ACC112 (cell line): ENCODE data around the gene NLGN1.
"Not testable (repeated sequence)": the region's sequence is repeated elsewhere in the genome, so short reads cannot be mapped to it uniquely, and the experiment has no call there.

Source experiments
- H2AFZ ChIP-seq: fragments of 200-600 bp; sonication (generic); one replicate; pipeline ENCODE4 v1.6.0; 2017; ENCODE audit warnings: antibody characterized with exemption, low read length; ENCODE audit not compliant: unreplicated experiment
- H3K27ac ChIP-seq: fragments of 200-600 bp; sonication (generic); 2 replicates; pipeline ENCODE4 v1.5.1; 2014; ENCODE audit warnings: low read depth, mild to moderate bottlenecking, antibody characterized with exemption, low read length, moderate library complexity
- H3K27me3 ChIP-seq: fragments of 200-600 bp; sonication (generic); 2 replicates; pipeline ENCODE4 v1.6.1; 2014; ENCODE audit warnings: mild to moderate bottlenecking, antibody characterized with exemption, low read length, moderate library complexity, mixed read lengths; ENCODE audit not compliant: insufficient read depth
- H3K36me3 ChIP-seq: fragments of 200-600 bp; sonication (generic); 2 replicates; pipeline ENCODE4 v1.6.1; 2016; ENCODE audit warnings: mild to moderate bottlenecking, antibody characterized with exemption, low read length, moderate library complexity, mixed read lengths; ENCODE audit not compliant: insufficient read depth
- H3K4me1 ChIP-seq: fragments of 200-600 bp; sonication (generic); one replicate; pipeline ENCODE4 v1.6.1; 2016; ENCODE audit warnings: low read length, mixed read lengths; ENCODE audit not compliant: insufficient read depth, unreplicated experiment, control insufficient read depth
- H3K4me3 ChIP-seq: fragments of 200-600 bp; sonication (generic); 2 replicates; pipeline ENCODE4 v1.5.1; 2014; ENCODE audit warnings: mild to moderate bottlenecking, low read depth, low read length
- H3K79me2 ChIP-seq: fragments of 200-600 bp; sonication (generic); one replicate; pipeline ENCODE4 v1.6.0; 2016; ENCODE audit warnings: low read length; ENCODE audit not compliant: control insufficient read depth, unreplicated experiment, insufficient read depth

Gene NLGN1

DNA sequence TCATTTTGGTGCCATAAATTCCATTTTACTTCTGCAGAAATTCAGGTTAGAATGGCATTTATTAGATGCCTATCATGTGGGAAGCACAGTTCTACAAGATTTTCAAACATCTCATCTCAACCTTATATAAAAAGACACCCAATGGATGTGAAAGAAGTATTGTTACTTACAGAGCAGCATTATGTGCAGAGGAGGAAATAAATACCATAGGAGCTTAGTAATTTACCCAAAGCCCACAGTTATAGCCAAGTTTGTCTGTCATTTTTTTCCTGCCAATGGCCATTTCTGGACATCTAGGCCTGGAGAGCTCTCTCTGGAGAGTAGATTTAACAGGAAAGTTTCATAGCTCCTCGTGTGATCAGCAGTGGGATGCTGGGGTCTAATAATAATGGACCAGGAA lies 802.2 kb downstream of the NLGN1 start:
- H2AFZ ChIP-seq = no peak overlapping the region
- no peak overlapping the region for H3K4me3 ChIP-seq
- no peaks in the 10 kb centered on the region for H3K79me2 ChIP-seq
- no peaks in the 10 kb centered on the region for H3K36me3 ChIP-seq
- H3K27ac ChIP-seq = no peak overlapping the region
- peaks cover 7% of the 10 kb centered on the region for H3K4me1 ChIP-seq
- no peaks in the 10 kb centered on the region for H3K27me3 ChIP-seq

DNA sequence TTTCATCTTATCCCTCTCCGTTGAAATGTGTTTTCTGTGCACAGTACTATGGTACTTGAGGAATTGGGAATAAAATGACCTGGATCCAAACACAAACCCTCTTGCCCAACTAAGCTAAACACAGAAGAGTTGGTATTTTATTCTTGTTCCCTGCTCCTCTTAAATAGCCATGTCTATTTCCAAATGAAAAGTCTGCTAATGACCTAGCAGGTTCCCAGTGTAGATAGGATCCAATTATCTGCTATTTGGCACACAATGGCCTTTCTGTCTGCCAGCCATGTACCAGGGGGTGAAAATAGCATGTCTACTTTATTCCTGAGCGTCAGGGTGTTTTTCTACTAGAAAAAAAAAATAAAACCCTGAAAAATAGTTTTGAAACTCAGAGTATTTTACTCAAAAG lies 804.6 kb downstream of the NLGN1 start:
- Histone ChIP-seq H3K4me3 (no peak overlapping the region), H3K27ac (no peak overlapping the region), H3K36me3 (no peaks in the 10 kb centered on the region), H3K4me1 (peaks cover 7% of the 10 kb centered on the region), H3K27me3 (no peaks in the 10 kb centered on the region), H3K79me2 (no peaks in the 10 kb centered on the region), H2AFZ (no peak overlapping the region)

DNA sequence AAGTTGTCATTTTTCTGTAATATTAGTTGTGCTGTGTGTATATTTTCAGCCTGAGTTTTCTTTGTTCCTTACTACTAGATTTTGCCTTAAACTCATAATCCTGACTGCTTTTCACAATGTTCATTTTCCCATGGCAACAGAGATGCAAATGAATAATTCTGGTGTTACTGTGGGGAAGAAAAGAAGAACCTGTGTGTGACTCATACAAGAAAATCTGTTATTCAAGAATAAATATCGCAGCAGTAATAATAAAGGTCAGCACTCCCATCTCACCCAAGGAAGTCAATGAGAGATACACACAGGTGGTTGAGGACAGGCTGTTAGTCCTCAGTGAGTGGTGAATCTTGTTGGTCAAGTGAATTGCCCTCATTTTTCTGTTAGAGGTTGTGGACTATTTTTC lies 805.0 kb downstream of the NLGN1 start:
- Histone ChIP-seq H3K27me3 (no peaks in the 10 kb centered on the region), H3K27ac (no peak overlapping the region), H3K79me2 (no peaks in the 10 kb centered on the region), H3K4me3 (no peak overlapping the region), H3K4me1 (peaks cover 5% of the 10 kb centered on the region), H3K36me3 (no peaks in the 10 kb centered on the region), H2AFZ (no peak overlapping the region)

DNA sequence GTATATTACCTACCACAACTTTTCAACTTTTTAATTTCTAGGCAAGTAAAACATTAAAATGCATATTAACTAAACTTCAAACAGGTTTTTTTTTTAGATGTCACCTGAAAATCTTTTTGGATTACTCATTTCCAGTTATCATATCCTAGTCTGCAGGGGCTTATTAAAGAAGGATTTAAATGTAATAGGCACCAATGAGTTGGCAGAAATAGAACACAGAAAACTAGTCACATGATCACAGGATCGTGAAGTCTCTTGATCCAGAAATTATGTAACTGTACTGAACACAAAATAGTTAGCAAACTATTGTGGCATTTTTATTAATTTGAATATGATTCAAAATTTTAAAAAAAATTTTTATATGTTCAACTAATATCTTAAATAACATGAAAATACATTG lies 807.2 kb downstream of the NLGN1 start:
- Histone ChIP-seq H3K36me3 (no peaks in the 10 kb centered on the region), H3K4me1 (no peaks in the 10 kb centered on the region), H3K4me3 (no peak overlapping the region), H3K79me2 (no peaks in the 10 kb centered on the region), H3K27me3 (no peaks in the 10 kb centered on the region), H3K27ac (no peak overlapping the region), H2AFZ (no peak overlapping the region)

DNA sequence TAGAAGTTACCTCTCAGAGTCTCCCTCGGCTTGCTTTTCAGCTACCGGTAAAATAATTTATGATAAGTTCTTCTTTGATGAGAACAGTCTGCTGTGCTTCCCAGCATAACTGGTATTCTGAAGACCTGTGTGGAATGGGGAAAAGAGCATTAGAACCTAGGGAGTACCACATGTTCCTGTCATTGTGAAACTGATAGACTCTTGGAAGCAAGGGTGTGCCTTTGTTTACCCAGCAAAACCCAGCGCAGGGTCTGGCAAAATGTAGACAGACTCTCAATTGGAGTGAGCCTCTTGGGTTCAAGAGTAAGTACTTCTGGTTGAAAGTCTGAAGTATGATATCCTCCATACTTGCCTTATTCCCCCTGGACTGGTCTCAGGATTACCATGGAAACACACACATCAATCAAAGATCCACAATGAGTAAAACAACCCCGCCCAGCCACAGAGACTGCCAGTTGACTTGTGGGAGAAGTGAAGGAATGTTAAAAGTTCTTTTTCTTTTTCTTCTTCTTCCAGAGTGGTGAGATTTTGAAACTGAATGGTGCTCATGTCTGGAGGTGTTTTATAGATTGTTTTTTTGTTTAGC lies 809.2 kb downstream of the NLGN1 start:
- Histone ChIP-seq H2AFZ (no peak overlapping the region), H3K4me3 (no peak overlapping the region), H3K27ac (no peak overlapping the region), H3K4me1 (no peaks in the 10 kb centered on the region), H3K79me2 (no peaks in the 10 kb centered on the region), H3K36me3 (no peaks in the 10 kb centered on the region), H3K27me3 (no peaks in the 10 kb centered on the region)

DNA sequence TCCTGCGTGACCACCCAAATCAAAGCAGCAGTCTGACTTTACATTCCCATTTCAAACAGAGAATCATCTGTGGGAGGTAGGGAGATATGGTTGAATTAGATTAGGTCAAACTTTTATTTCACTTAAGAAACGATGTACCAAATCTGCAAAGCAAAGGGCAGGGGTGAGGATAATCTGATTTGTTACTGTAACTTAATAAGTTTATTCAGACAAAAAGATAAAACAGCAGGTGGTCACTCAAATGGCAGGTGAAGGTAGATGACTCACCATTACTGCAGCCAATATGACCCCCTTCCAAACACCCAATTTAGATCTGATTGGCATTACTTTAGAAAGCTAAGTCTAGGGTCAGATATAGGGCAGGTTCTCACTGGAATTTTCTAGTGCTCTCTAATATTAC lies 810.6 kb downstream of the NLGN1 start:
- Histone ChIP-seq H3K4me3 (no peak overlapping the region), H3K4me1 (no peaks in the 10 kb centered on the region), H2AFZ (no peak overlapping the region), H3K27me3 (no peaks in the 10 kb centered on the region), H3K36me3 (no peaks in the 10 kb centered on the region), H3K79me2 (no peaks in the 10 kb centered on the region), H3K27ac (no peak overlapping the region)

DNA sequence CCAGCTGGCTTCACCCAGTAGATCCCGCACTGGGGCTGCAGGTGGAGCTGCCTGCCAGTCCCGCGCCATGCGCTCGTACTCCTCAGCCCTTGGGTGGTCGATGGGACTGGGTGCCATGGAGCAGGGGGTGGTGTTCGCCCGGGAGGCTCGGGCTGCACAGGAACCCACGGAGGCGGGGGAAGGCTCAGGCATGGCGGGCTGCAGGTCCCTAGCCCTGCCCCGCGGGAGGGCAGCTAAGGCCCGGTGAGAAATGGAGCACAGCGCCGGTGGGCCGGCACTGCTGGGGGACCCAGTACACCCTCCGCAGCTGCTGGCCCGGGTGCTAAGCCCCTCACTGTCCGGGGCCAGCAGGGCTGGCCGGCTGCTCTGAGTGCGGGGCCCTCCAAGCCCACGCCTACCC lies 814.4 kb downstream of the NLGN1 start:
- not testable (repeated sequence) for H3K27me3 ChIP-seq, H3K4me3 ChIP-seq, H3K4me1 ChIP-seq, H2AFZ ChIP-seq, H3K36me3 ChIP-seq, H3K27ac ChIP-seq, H3K79me2 ChIP-seq

DNA sequence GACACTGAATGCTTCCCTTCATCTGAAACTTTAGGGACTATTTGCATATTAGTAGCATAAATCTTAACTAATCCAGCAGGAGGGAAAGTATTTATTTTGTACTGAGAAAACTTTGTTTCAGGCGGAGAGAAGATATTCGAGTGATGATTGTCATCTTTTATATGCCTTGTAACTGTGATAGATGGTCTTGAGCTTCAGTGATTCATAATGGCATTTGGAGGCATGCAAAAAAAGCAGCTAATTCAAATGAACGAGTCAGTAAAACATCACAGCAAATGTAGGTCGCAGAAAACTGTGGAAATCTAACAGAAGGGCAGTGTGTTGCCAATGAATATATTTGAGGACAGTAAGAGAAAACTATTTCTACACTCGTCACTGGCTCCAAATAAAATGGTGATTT lies 817.9 kb downstream of the NLGN1 start:
- Histone ChIP-seq H3K4me3 (no peak overlapping the region), H3K36me3 (no peaks in the 10 kb centered on the region), H3K79me2 (no peaks in the 10 kb centered on the region), H3K27ac (no peak overlapping the region), H2AFZ (no peak overlapping the region), H3K4me1 (peaks cover 16% of the 10 kb centered on the region), H3K27me3 (no peaks in the 10 kb centered on the region)

DNA sequence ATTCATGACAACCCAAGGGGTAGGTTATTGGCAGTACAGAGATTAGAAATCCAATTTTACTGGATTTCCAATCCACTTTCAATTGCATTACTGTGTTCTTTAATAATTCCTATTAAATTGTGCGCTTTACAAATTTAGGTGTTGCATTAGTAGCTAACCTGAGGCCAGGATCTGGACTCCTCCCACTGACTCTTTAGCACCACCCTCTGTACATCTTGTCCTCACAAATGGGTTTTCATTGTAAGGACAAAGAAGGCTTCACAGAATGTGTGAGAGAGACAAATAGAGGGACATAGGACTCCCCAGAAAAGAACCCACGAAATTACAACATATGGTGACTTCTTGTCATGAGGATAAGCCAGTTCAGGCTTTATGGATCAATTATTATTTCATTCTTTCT lies 818.5 kb downstream of the NLGN1 start:
- Histone ChIP-seq H3K36me3 (no peaks in the 10 kb centered on the region), H3K27me3 (no peaks in the 10 kb centered on the region), H3K79me2 (no peaks in the 10 kb centered on the region), H3K27ac (no peak overlapping the region), H3K4me1 (peaks cover 16% of the 10 kb centered on the region), H2AFZ (no peak overlapping the region), H3K4me3 (no peak overlapping the region)

DNA sequence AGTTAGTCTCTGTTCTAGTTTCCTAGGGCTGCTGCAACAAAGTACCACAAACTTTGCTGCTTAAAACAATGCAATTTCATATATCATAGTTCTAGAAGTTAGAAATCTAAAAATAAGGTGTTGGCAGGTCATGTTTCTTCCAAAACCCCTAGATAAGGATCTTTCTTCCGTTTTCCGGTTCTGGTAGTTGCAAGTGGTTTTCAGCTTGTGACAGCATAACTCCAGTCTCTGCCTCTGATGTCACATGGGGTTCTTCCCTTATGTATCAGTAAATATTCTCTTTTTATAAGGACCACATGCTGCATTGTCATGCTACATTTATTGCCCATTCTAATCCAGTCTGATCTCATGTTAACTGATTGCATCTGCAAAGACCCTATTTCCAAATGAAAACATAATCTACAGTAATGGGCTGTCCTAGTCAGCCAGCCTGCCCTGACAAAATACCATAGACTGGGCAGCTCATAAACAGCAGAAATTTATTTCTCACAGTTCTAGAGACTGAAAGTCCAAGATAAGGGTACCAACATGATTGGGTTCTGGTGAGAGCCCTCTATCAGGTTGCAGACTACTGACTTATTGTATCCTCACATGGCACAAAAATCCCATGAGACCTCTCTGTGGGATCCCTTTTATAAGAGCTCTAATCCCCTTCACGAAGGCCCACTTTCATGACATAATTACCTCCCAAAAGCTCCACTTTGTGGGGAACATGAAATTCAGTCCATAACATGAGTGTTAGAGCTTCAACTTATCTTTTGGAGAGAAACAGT lies 819.6 kb downstream of the NLGN1 start:
- no peak overlapping the region for H3K27ac ChIP-seq
- H3K79me2 ChIP-seq = no peaks in the 10 kb centered on the region
- no peak overlapping the region for H3K4me3 ChIP-seq
- no peaks in the 10 kb centered on the region for H3K36me3 ChIP-seq
- H3K4me1 ChIP-seq = peaks cover 16% of the 10 kb centered on the region
- H3K27me3 ChIP-seq = no peaks in the 10 kb centered on the region
- H2AFZ ChIP-seq = no peak overlapping the region

DNA sequence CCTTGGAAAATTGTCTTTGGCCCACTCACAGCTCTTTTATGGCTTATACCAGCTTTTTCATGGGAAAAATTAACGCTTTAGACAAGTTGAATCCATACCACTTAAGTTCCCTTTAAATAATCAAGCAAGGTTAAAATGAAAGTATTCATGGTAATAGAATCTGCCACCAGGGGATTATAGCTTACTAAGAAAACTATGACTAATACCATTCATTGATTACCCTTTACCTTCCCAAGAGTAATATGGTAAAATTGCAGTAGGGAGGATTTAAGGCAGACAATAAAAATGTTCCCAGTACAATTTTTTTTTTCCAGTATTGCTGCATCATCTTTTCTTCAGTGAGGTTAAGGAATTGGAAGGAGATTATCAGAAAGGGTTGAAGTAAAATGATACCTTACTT lies 820.5 kb downstream of the NLGN1 start:
- Histone ChIP-seq H3K27me3 (no peaks in the 10 kb centered on the region), H3K36me3 (no peaks in the 10 kb centered on the region), H3K79me2 (no peaks in the 10 kb centered on the region), H3K27ac (no peak overlapping the region), H3K4me1 (peaks cover 16% of the 10 kb centered on the region), H3K4me3 (no peak overlapping the region), H2AFZ (no peak overlapping the region)
